HEK293 (cell line): ENCODE data around the gene GMDS.

Experiments used
- CTCF ChIA-PET: fragments of 350-600 bp; formaldehyde crosslinking; extraction: SDS; loops from one replicate; lab custom pipeline; 2021; ENCODE audit warnings: antibody characterized with exemption; lab: Yijun Ruan, JAX
- POLR2A ChIA-PET: fragments of 300-600 bp; formaldehyde crosslinking; extraction: SDS; loops from one replicate; lab custom pipeline; 2020; ENCODE audit warnings: antibody characterized with exemption, inconsistent platforms; lab: Yijun Ruan, JAX
- H3K27ac ChIP-seq: fragments of 200-500 bp; sonication (Bioruptor generic); 2 replicates; pipeline ENCODE4 v1.5.1; 2014; ENCODE audit warnings: low read depth, low read length, control low read depth, inconsistent platforms; ENCODE audit errors: extremely low read depth
- H3K36me3 ChIP-seq, 2 experiments: fragments of 200-500 bp in 1 of 2; sonication (Bioruptor generic) in 1 of 2; 1 replicate in 1 of 2; 2 replicates in 1 of 2; pipeline ENCODE4 v1.5.1; 2014 to 2017; ENCODE audit warnings: inconsistent platforms in 2 of 2, low read length in 2 of 2; ENCODE audit not compliant: control insufficient read depth in 2 of 2, insufficient read depth in 1 of 2
- H3K4me1 ChIP-seq: fragments of 200-500 bp; sonication (Bioruptor generic); 2 replicates; pipeline ENCODE4 v1.5.1; 2014; ENCODE audit warnings: mild to moderate bottlenecking, low read length, inconsistent platforms; ENCODE audit not compliant: control insufficient read depth, insufficient read depth
- H3K4me3 ChIP-seq: 2 replicates; pipeline ENCODE4 v1.5.1; 2011; ENCODE audit warnings: low read depth, mild to moderate bottlenecking, control low read depth, low read length, moderate library complexity
- H3K9me3 ChIP-seq: fragments of 200-500 bp; sonication (Bioruptor generic); 2 replicates; pipeline ENCODE4 v1.5.1; 2014; ENCODE audit warnings: low read depth, low read length, inconsistent platforms; ENCODE audit not compliant: control insufficient read depth, insufficient read depth
- GFI1B ChIP-seq: fragments of 450-650 bp; formaldehyde crosslinking; IDR thresholded peaks from 2 replicates; pipeline ENCODE4 v1.5.1; 2016; ENCODE audit warnings: missing biosample characterization, missing genetic modification characterization
- KLF1 ChIP-seq: fragments of 450-650 bp; formaldehyde crosslinking; IDR thresholded peaks from 2 replicates; pipeline ENCODE4 v1.5.1; 2016; ENCODE audit warnings: missing biosample characterization, missing genetic modification characterization
- SALL2 ChIP-seq: fragments of 450-650 bp; formaldehyde crosslinking; IDR thresholded peaks from 2 replicates; pipeline ENCODE4 v1.5.0; 2017; ENCODE audit warnings: missing biosample characterization, mild to moderate bottlenecking, missing genetic modification characterization, borderline replicate concordance
- SP7 ChIP-seq: fragments of 450-650 bp; formaldehyde crosslinking; IDR thresholded peaks from 2 replicates; pipeline ENCODE4 v1.5.1; 2016; ENCODE audit warnings: missing biosample characterization, missing genetic modification characterization
- ZBTB17 ChIP-seq: fragments of 450-650 bp; formaldehyde crosslinking; IDR thresholded peaks from 2 replicates; pipeline ENCODE4 v1.5.1; 2016; ENCODE audit warnings: missing biosample characterization, missing genetic modification characterization
- ZEB2 ChIP-seq: fragments of 450-650 bp; formaldehyde crosslinking; IDR thresholded peaks from 2 replicates; pipeline ENCODE4 v1.5.1; 2016; ENCODE audit warnings: missing biosample characterization, missing genetic modification characterization
- ZFP41 ChIP-seq: fragments of 450-650 bp; formaldehyde crosslinking; IDR thresholded peaks from 2 replicates; pipeline ENCODE4 v1.5.1; 2016; ENCODE audit warnings: missing biosample characterization, missing genetic modification characterization, borderline replicate concordance
- ZNF157 ChIP-seq: fragments of 450-650 bp; formaldehyde crosslinking; IDR thresholded peaks from 2 replicates; pipeline ENCODE4 v1.5.1; 2016; ENCODE audit warnings: missing biosample characterization, missing genetic modification characterization
- ZNF16 ChIP-seq: fragments of 450-650 bp; formaldehyde crosslinking; IDR thresholded peaks from 2 replicates; pipeline ENCODE4 v1.5.1; 2016; ENCODE audit warnings: low read depth, missing biosample characterization, missing genetic modification characterization
- ZNF184 ChIP-seq: fragments of 450-650 bp; IDR thresholded peaks from 2 replicates; pipeline ENCODE4 v1.5.1; 2018; ENCODE audit warnings: missing biosample characterization, mild to moderate bottlenecking, missing genetic modification characterization
- ZNF2 ChIP-seq: fragments of 450-650 bp; formaldehyde crosslinking; IDR thresholded peaks from 2 replicates; pipeline ENCODE4 v1.5.1; 2016; ENCODE audit warnings: missing biosample characterization, missing genetic modification characterization
- ZNF214 ChIP-seq: fragments of 450-650 bp; formaldehyde crosslinking; IDR thresholded peaks from 2 replicates; pipeline ENCODE4 v1.5.1; 2017; ENCODE audit warnings: missing biosample characterization, mild to moderate bottlenecking, missing genetic modification characterization, borderline replicate concordance
- ZNF239 ChIP-seq: fragments of 450-650 bp; formaldehyde crosslinking; IDR thresholded peaks from 2 replicates; pipeline ENCODE4 v1.5.1; 2016; ENCODE audit warnings: missing biosample characterization, missing genetic modification characterization
- ZNF248 ChIP-seq: fragments of 450-650 bp; formaldehyde crosslinking; IDR thresholded peaks from 2 replicates; pipeline ENCODE4 v1.5.1; 2017; ENCODE audit warnings: missing biosample characterization, missing genetic modification characterization
- ZNF274 ChIP-seq, 2 experiments: fragments of 200-500 bp in 1 of 2; fragments of 450-650 bp in 1 of 2; sonication (Bioruptor generic) in 1 of 2; formaldehyde crosslinking in 1 of 2; IDR thresholded peaks; 2 replicates each; pipeline versions ENCODE4 v1.5.1 to v1.6.1; 2014 to 2016; ENCODE audit warnings: borderline replicate concordance in 1 of 2, inconsistent platforms in 1 of 2, low read length in 1 of 2, missing biosample characterization in 1 of 2, missing genetic modification characterization in 1 of 2
- ZNF302 ChIP-seq: fragments of 450-650 bp; formaldehyde crosslinking; IDR thresholded peaks from 2 replicates; pipeline ENCODE4 v1.5.1; 2016; ENCODE audit warnings: missing biosample characterization, missing genetic modification characterization, low read depth
- ZNF426 ChIP-seq: fragments of 450-650 bp; formaldehyde crosslinking; IDR thresholded peaks from 2 replicates; pipeline ENCODE4 v1.5.1; 2017; ENCODE audit warnings: missing biosample characterization, missing genetic modification characterization, mild to moderate bottlenecking, inconsistent platforms, moderate library complexity
- ZNF549 ChIP-seq: fragments of 450-650 bp; IDR thresholded peaks from 2 replicates; pipeline ENCODE4 v1.5.1; 2018; ENCODE audit warnings: missing biosample characterization, missing genetic modification characterization, mild to moderate bottlenecking, inconsistent platforms, moderate library complexity
- ZNF830 ChIP-seq: fragments of 450-650 bp; IDR thresholded peaks from 2 replicates; pipeline ENCODE4 v1.5.0; 2018; ENCODE audit warnings: missing biosample characterization, missing genetic modification characterization, low read depth, mild to moderate bottlenecking, moderate library complexity
- TF ChIP-seq, protein P1 (sequence below): fragments of 450-650 bp; formaldehyde crosslinking; IDR thresholded peaks from 2 replicates; pipeline ENCODE4 v1.5.1; 2016; ENCODE audit warnings: missing biosample characterization, missing genetic modification characterization
- TF ChIP-seq, protein P2 (sequence below): fragments of 450-650 bp; IDR thresholded peaks from 2 replicates; pipeline ENCODE4 v1.5.1; 2018; ENCODE audit warnings: missing biosample characterization, missing genetic modification characterization
- TF ChIP-seq, protein P3 (sequence below): sonication (generic); formaldehyde crosslinking; IDR thresholded peaks from 2 replicates; pipeline ENCODE4 v1.8.1; 2022; ENCODE audit warnings: mild to moderate bottlenecking, moderate library complexity, missing genetic modification reagents

Gene GMDS

DNA sequence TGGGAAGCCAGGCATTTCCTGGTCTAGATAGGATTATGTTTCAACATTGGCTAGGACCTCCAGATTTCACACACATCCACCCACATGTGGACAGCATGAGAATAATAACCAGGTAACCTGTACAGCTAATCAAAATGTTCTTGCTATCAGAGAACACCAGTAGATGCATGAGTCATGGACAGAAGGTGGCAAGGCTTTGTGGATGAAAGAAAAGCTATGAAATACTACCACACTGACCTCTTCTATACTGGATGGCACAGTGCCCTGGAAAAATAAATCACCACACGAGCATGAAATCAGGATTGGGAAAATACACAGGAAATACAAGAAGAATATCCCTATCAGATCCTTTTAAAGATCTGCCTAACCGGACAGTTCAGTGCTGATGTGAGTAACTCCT, 113.0 kb downstream of the GMDS start:
- ChIA-PET CTCF (interaction anchor here (0.6 to 1.2 kb wide), 2 partner anchors 28 to 248 kb away, joined by 3 to 4 read pairs; no protein-coding TSS in a partner anchor), POLR2A (no interaction called here)
- Histone ChIP-seq H3K36me3 (no peaks in the 10 kb centered on the region), H3K4me1 (peaks cover 17% of the 10 kb centered on the region), H3K27ac (no peak overlapping the region), H3K4me3 (no peak overlapping the region), H3K9me3 (no peaks in the 10 kb centered on the region)
- TF ChIP-seq SP7 (tag by site-specific recombination) (peak; percentile 49; the same call in 1 of the 2 replicates), GFI1B (0 out of 2 replicates have a peak, but pooled peaks have one; percentile 38), ZNF214 (tag by site-specific recombination) (no peak), ZNF302 (tag by site-specific recombination) (no peak), ZBTB17 (tag by site-specific recombination) (peak; percentile 46; the same call in 1 of the 2 replicates)

DNA sequence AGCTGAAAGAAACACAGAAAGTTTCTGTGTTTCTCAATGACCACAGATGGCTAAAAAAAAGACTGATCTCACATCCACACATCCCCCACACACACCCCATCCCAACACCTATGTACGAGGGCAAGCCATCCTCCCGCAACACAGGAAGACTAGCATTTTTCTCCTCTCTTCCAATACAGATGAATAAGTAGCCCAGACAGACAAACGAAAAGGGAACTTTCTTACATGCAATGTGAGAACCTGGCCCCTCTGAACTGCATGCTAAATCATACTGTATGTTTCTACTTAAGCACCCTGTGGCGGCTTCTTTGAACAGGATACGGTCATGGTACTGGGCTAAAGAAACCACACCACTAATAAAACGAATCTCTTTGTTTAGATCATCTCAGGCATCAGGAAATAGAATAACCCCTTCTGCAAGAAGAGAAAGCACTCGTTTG, 116.2 kb downstream of the GMDS start:
- H3K27ac ChIP-seq: no peak overlapping the region
- CTCF ChIA-PET: no interaction called here
- TF ChIP-seq ZFP41 (tag by site-specific recombination) (no peak), ZNF239 (tag by site-specific recombination) (no peak), ZNF830 (no peak), ZEB2 (tag by site-specific recombination) (no peak), KLF1 (tag by site-specific recombination) (no peak), ZNF248 (tag by site-specific recombination) (no peak), ZNF274 (IDR thresholded peaks at IDR 0.05; ENCODE audit: low read length) (no peak), ZNF274 (tag by site-specific recombination; IDR thresholded peaks at IDR 0.05; ENCODE audit: borderline replicate concordance) (no peak), ZNF2 (tag by site-specific recombination) (no peak), SALL2 (tag by site-specific recombination) (no peak), ZNF16 (tag by site-specific recombination) (no peak), ZNF184 (no peak), ZNF157 (tag by site-specific recombination) (no peak), ZNF549 (tag by site-specific recombination) (no peak), ZNF426 (no peak)
- TF ChIP-seq, protein P1, sequence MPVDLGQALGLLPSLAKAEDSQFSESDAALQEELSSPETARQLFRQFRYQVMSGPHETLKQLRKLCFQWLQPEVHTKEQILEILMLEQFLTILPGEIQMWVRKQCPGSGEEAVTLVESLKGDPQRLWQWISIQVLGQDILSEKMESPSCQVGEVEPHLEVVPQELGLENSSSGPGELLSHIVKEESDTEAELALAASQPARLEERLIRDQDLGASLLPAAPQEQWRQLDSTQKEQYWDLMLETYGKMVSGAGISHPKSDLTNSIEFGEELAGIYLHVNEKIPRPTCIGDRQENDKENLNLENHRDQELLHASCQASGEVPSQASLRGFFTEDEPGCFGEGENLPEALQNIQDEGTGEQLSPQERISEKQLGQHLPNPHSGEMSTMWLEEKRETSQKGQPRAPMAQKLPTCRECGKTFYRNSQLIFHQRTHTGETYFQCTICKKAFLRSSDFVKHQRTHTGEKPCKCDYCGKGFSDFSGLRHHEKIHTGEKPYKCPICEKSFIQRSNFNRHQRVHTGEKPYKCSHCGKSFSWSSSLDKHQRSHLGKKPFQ (tag by site-specific recombination): no peak
- TF ChIP-seq, protein P2, sequence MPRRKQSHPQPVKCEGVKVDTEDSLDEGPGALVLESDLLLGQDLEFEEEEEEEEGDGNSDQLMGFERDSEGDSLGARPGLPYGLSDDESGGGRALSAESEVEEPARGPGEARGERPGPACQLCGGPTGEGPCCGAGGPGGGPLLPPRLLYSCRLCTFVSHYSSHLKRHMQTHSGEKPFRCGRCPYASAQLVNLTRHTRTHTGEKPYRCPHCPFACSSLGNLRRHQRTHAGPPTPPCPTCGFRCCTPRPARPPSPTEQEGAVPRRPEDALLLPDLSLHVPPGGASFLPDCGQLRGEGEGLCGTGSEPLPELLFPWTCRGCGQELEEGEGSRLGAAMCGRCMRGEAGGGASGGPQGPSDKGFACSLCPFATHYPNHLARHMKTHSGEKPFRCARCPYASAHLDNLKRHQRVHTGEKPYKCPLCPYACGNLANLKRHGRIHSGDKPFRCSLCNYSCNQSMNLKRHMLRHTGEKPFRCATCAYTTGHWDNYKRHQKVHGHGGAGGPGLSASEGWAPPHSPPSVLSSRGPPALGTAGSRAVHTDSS: no peak
- TF ChIP-seq, protein P3, sequence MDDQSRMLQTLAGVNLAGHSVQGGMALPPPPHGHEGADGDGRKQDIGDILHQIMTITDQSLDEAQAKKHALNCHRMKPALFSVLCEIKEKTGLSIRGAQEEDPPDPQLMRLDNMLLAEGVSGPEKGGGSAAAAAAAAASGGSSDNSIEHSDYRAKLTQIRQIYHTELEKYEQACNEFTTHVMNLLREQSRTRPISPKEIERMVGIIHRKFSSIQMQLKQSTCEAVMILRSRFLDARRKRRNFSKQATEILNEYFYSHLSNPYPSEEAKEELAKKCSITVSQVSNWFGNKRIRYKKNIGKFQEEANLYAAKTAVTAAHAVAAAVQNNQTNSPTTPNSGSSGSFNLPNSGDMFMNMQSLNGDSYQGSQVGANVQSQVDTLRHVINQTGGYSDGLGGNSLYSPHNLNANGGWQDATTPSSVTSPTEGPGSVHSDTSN (CRISPR knock-in tag): no peak
- TF ChIP-seq, all 188 proteins: peak for 0
- no peaks in the 10 kb centered on the region for H3K36me3 ChIP-seq
- H3K4me1 ChIP-seq: peaks cover 17% of the 10 kb centered on the region
- no peak overlapping the region for H3K4me3 ChIP-seq
- POLR2A ChIA-PET: no interaction called here
- no peaks in the 10 kb centered on the region for H3K9me3 ChIP-seq
